B cell (primary cell): ENCODE measurements around the gene ITPK1. TPM values are rescaled to one million over a fixed set of nuclear protein-coding genes. Genes with fewer than 3 reads are reported as not detected.

Experiments
- ATAC-seq: fragments of 200-7000 bp; cut with Tn5 transposase; one replicate; pipeline ENCODE4 v1.10.0; 2021; ENCODE audit warnings: low read depth, mild to moderate bottlenecking, moderate number of reproducible peaks, moderate library complexity
- CTCF ChIA-PET: fragments of 350-600 bp; sonication (Branson Sonifier 250); formaldehyde crosslinking; loops from one replicate; lab custom pipeline; 2021; ENCODE audit warnings: antibody characterized with exemption, inconsistent platforms; lab: Charles Lee
- POLR2A ChIA-PET: fragments of 350-600 bp; sonication (Branson Sonifier 250); formaldehyde crosslinking; loops from one replicate; lab custom pipeline; 2021; ENCODE audit warnings: antibody characterized with exemption; lab: Charles Lee
- DNase-seq: peaks from one replicate; pipeline ENCODE4 v3.0.0; 2013
- H2AFZ ChIP-seq: 2 replicates; pipeline ENCODE4 v1.6.1; 2012; ENCODE audit warnings: mild to moderate bottlenecking, low read depth, low read length; ENCODE audit not compliant: insufficient read depth, poor library complexity, severe bottlenecking
- H3K27ac ChIP-seq, 2 donors: 1 replicate in 1 of 2; 2 replicates in 1 of 2; pipeline ENCODE4 v1.5.1; 2012 to 2013; ENCODE audit warnings: low read length in 2 of 2, mild to moderate bottlenecking in 2 of 2, moderate library complexity in 1 of 2
- H3K27me3 ChIP-seq, 4 experiments: fragments of 200-600 bp in 1 of 4; sonication (generic) in 1 of 4; replicated peaks in 1 of 4; 1 replicate in 2 of 4; 2 replicates in 2 of 4; pipeline versions ENCODE4 v1.6.1 to v1.7.0; 2013 to 2016; ENCODE audit warnings: low read length in 3 of 4, mild to moderate bottlenecking in 2 of 4, mixed read lengths in 1 of 4, moderate library complexity in 1 of 4; ENCODE audit not compliant: insufficient read depth in 4 of 4, control insufficient read depth in 3 of 4; ENCODE audit errors: control extremely low read depth in 1 of 4
- H3K36me3 ChIP-seq, 2 experiments: replicated peaks in 1 of 2; 1 replicate in 1 of 2; 2 replicates in 1 of 2; pipeline versions ENCODE4 v1.6.1 to v1.7.1; 2013; ENCODE audit warnings: low read length in 1 of 2; ENCODE audit not compliant: insufficient read depth in 2 of 2, control insufficient read depth in 1 of 2; ENCODE audit errors: control extremely low read depth in 1 of 2, extremely low read depth in 1 of 2
- H3K4me1 ChIP-seq, 2 donors: fragments of 200-600 bp in 1 of 2; sonication (generic) in 1 of 2; 1 replicate in 1 of 2; 2 replicates in 1 of 2; pipeline versions ENCODE4 v1.5.1 to v1.6.1; 2013 to 2017; ENCODE audit warnings: low read length in 2 of 2; ENCODE audit not compliant: control insufficient read depth in 2 of 2, insufficient read depth in 2 of 2
- H3K4me2 ChIP-seq: replicated peaks from 2 replicates; pipeline ENCODE3; 2012; ENCODE audit warnings: mild to moderate bottlenecking, low read depth, low read length; ENCODE audit not compliant: poor library complexity, severe bottlenecking
- H3K4me3 ChIP-seq, 5 experiments: fragments of 200-600 bp in 1 of 5; sonication (generic) in 1 of 5; 1 replicate in 3 of 5; 2 replicates in 2 of 5; pipeline versions ENCODE4 v1.5.1 to v1.7.0; 2011 to 2016; ENCODE audit warnings: low read length in 4 of 5, mild to moderate bottlenecking in 4 of 5, low read depth in 2 of 5, control low read depth in 1 of 5, moderate library complexity in 1 of 5; ENCODE audit not compliant: insufficient read depth in 1 of 5; ENCODE audit errors: control extremely low read depth in 1 of 5, extremely low read depth in 1 of 5
- H3K79me2 ChIP-seq: fragments of 200-600 bp; sonication (generic); one replicate; pipeline ENCODE4 v1.6.0; 2016; ENCODE audit warnings: low read length; ENCODE audit not compliant: control insufficient read depth, insufficient read depth
- H3K9ac ChIP-seq: fragments of 200-600 bp; sonication (generic); 2 replicates; pipeline ENCODE4 v1.6.1; 2017; ENCODE audit warnings: mild to moderate bottlenecking, low read length, moderate library complexity
- H3K9me3 ChIP-seq, 3 donors: one replicate each; pipeline versions ENCODE4 v1.6.1 to v1.7.1; 2013; ENCODE audit warnings: low read length in 2 of 3; ENCODE audit not compliant: control insufficient read depth in 2 of 3, insufficient read depth in 1 of 3; ENCODE audit errors: control extremely low read depth in 1 of 3
- H4K20me1 ChIP-seq: 2 replicates; pipeline ENCODE4 v1.6.0; 2012; ENCODE audit warnings: mild to moderate bottlenecking, low read length; ENCODE audit not compliant: insufficient read depth, control insufficient read depth, poor library complexity, severe bottlenecking
- H3K27ac Mint-ChIP-seq: one replicate; pipeline ENCODE4 v1.8.0; 2021; ENCODE audit warnings: mixed read lengths
- H3K27me3 Mint-ChIP-seq: one replicate; pipeline ENCODE4 v1.8.0; 2021; ENCODE audit warnings: mixed read lengths
- H3K4me1 Mint-ChIP-seq: one replicate; pipeline ENCODE4 v1.8.0; 2021; ENCODE audit warnings: mixed read lengths
- H3K4me3 Mint-ChIP-seq: one replicate; pipeline ENCODE4 v1.8.0; 2021; ENCODE audit warnings: mixed read lengths
- H3K9me3 Mint-ChIP-seq: one replicate; pipeline ENCODE4 v1.8.0; 2022; ENCODE audit warnings: mixed read lengths; ENCODE audit not compliant: insufficient read depth
- EZH2 ChIP-seq: IDR thresholded peaks from 2 replicates; pipeline ENCODE4 v1.6.1; 2012; ENCODE audit warnings: borderline replicate concordance, low read depth, mild to moderate bottlenecking, moderate library complexity, low read length; ENCODE audit not compliant: insufficient read depth, poor library complexity, severe bottlenecking
- WGBS: methylation state at CpG from one replicate; pipeline ENCODE4 v1.1.5; 2013; ENCODE audit warnings: missing lambda C conversion rate; ENCODE audit not compliant: insufficient coverage; 5-methylcytosine and 5-hydroxymethylcytosine counted together
- intact Hi-C: fragments of 100-400 bp; cut with micrococcal nuclease; formaldehyde crosslinking; loops from one replicate; pipeline ENCODE4 v1.10.0; 2022
- polyA plus RNA-seq: library from polyadenylated mRNA; depleted of rRNA; stranded (reverse); fragments of >200 nt; gene quantifications from 2 replicates; pipeline ENCODE4 v1.2.3, GENCODE V29; 2012
- total RNA-seq, 2 donors: library from RNA; stranded (reverse); fragments of 120-200 nt in 1 of 2; gene quantifications; 1 replicate in 1 of 2; 2 replicates in 1 of 2; pipeline versions ENCODE4 v1.2.3 to v1.2.4, GENCODE V29; 2013 to 2022
- TF ChIP-seq, protein P1 (sequence below): fragments of 200-600 bp; IDR thresholded peaks from one replicate; pipeline ENCODE4 v1.8.0; 2022; ENCODE audit warnings: antibody characterized with exemption, mild to moderate bottlenecking

ITPK1 gene
- total and polyA plus RNA-seq, 2 donors (not counting 1 experiment from before 2014, with no cell fraction given), result 46.0 to 46.9 TPM

DNA sequence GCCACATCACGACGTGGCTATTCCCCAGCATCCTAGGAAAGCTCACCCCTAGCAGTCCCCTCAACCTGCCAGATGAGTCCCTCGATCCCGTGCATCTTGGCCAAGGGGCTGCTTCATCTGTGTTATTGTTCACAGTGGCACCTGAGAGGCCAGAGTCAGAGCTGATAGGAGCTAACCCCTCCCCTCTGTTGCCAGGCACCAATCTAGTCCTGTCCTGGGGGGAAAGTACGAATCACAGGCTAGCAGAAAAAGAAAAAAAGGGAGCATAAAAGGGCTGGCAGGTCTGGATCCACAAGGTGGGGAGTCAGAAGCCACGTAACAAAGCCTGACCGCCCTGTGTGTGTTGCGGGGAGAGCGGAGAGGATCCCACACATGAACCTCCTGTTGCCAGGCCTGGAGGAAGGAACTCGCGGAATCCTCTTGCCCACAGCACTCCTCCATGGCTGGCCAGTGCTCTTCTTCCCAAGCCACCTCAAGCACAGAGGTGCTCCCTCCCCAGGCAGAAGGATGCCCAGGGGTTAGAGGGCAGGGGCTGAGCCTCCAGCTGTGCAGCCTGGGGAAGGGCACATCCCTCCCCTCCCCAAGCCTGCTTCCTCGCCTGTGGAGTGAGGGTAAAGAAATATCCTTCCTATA lies 91.8 kb downstream of the ITPK1 start:
- H3K36me3 ChIP-seq, result no peaks in the 10 kb centered on the region
- Mint-ChIP-seq H3K27ac (no peak overlapping the region), H3K4me1 (peaks cover 12% of the 10 kb centered on the region), H3K9me3 (no peaks in the 10 kb centered on the region), H3K4me3 (no peak overlapping the region), H3K27me3 (no peaks in the 10 kb centered on the region)
- H2AFZ ChIP-seq, result no peak overlapping the region
- no peak overlapping the region for H3K9ac ChIP-seq
- peaks cover 4% of the 10 kb centered on the region for H4K20me1 ChIP-seq
- WGBS, result 100% methylated on average over 8 of the region's 12 CpGs
- no peak overlapping the region for H3K4me2 ChIP-seq
- no peak overlapping the region for H3K27ac ChIP-seq
- TF ChIP-seq EZH2, result no peak
- TF ChIP-seq, protein P1, sequence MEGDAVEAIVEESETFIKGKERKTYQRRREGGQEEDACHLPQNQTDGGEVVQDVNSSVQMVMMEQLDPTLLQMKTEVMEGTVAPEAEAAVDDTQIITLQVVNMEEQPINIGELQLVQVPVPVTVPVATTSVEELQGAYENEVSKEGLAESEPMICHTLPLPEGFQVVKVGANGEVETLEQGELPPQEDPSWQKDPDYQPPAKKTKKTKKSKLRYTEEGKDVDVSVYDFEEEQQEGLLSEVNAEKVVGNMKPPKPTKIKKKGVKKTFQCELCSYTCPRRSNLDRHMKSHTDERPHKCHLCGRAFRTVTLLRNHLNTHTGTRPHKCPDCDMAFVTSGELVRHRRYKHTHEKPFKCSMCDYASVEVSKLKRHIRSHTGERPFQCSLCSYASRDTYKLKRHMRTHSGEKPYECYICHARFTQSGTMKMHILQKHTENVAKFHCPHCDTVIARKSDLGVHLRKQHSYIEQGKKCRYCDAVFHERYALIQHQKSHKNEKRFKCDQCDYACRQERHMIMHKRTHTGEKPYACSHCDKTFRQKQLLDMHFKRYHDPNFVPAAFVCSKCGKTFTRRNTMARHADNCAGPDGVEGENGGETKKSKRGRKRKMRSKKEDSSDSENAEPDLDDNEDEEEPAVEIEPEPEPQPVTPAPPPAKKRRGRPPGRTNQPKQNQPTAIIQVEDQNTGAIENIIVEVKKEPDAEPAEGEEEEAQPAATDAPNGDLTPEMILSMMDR, result no peak
- POLR2A ChIA-PET, result no interaction called here
- H3K9me3 ChIP-seq, result no peaks in the 10 kb centered on the region
- peaks cover 0 to 7% of the 10 kb centered on the region in 2 donors for H3K4me1 ChIP-seq
- no peaks in the 10 kb centered on the region for H3K27me3 ChIP-seq
- H3K79me2 ChIP-seq, result peaks cover 54% of the 10 kb centered on the region
- no peak overlapping the region for H3K4me3 ChIP-seq
- CTCF ChIA-PET, result interaction anchor here (0.9 to 1.2 kb wide), 3 partner anchors 9 to 50 kb away, joined by 3 to 4 read pairs (median 3); no protein-coding TSS in a partner anchor
- ATAC-seq (no peak), DNase-seq (no peak)
- intact Hi-C loops, result no loop called here

- H3K4me3 ChIP-seq, result no peak overlapping the region
- H2AFZ ChIP-seq, result no peak overlapping the region
- Mint-ChIP-seq H3K9me3 (no peaks in the 10 kb centered on the region), H3K4me3 (no peak overlapping the region), H3K27me3 (no peaks in the 10 kb centered on the region), H3K4me1 (peaks cover 4% of the 10 kb centered on the region), H3K27ac (no peak overlapping the region)
- intact Hi-C loops, result no loop called here
- CTCF ChIA-PET, result interaction anchor here (0.9 to 1.2 kb wide), 3 partner anchors 8 to 49 kb away, joined by 3 to 4 read pairs (median 3); no protein-coding TSS in a partner anchor
- no peak for TF ChIP-seq EZH2
- TF ChIP-seq, protein P1, result no peak
- 90% methylated on average over 5 of the region's 5 CpGs for WGBS
- H3K27ac ChIP-seq, result no peak overlapping the region
- ATAC-seq, result no peak
- H3K4me2 ChIP-seq, result no peak overlapping the region
- POLR2A ChIA-PET, result no interaction called here
- no peaks in the 10 kb centered on the region for H3K9me3 ChIP-seq
- H3K36me3 ChIP-seq, result no peaks in the 10 kb centered on the region
- H3K27me3 ChIP-seq, result no peaks in the 10 kb centered on the region
- no peaks in the 10 kb centered on the region for H3K4me1 ChIP-seq
- H4K20me1 ChIP-seq, result peaks cover 12% of the 10 kb centered on the region
- no peak overlapping the region for H3K9ac ChIP-seq
- DNase-seq, result no peak
- H3K79me2 ChIP-seq, result peaks cover 55% of the 10 kb centered on the region
Observed at GRCh38 chr14:93023039-93023438, 92.7 kb downstream of the ITPK1 start.
